HG03520 (cell line): ENCODE data around the gene KCNIP2.
A peak's percentile ranks its signal among the peaks of the same experiment; 100 is the strongest.

Experiments
- ATAC-seq: cut with Tn5 transposase; IDR thresholded peaks from one replicate; pipeline ENCODE4 v1.9.1; 2021; ENCODE audit warnings: mild to moderate bottlenecking, moderate library complexity; ENCODE audit not compliant: unreplicated experiment

Gene KCNIP2

DNA sequence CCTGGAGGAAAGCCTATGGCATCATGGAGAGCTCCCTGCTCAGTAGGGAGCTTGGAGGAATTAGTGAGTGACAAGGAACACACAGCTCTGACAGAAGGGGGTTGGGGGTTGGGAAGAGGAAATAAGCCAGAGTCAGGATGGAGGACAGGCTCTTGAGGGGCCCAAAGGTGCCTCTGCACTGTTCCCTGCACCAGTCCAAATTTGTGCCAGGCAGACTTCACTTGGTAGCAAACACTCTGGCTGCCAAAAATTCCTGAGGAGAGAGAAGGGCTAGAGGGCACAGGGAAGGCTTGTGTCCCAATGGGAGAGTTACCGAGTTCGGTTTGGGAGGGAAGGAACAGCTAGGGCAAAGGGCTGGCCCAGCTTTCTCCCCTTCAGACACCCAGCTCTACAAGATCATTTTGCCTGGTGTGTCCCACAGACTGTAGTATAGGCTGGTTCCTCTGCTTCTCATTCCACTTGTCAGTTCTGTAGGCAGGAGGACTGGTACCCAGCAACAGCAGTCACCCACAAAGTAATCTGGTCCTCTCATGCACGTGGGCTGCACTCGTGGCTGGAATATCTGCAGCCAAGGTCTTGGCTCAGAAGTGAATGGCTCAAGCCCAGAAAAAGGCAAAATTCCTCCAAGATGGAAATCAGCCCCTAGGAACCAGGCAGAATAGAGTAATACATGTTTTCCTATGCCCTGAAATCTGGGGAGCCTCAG is 8.0 kb upstream of the KCNIP2 start:
- ATAC-seq = no peak

DNA sequence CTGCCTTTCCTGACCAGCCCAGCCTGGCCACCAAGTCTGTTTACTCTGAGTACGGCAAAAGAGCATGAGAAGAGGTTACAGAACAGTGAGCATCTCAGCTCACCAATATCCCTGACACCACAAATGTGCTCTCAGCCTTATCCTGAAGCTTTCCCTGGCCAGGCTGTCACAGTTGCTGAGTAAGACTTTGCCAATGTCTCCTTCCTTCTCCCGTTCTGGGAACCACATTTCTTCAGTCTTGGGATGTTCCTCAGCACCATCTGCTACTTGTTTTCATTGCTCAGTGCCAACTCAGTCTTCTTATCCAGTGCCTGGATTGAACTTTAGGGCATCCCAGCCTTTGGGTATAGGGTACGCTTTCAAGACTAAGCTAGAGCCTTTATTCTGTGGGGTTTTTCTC is 7.1 kb upstream of the KCNIP2 start:
- ATAC-seq = no peak

DNA sequence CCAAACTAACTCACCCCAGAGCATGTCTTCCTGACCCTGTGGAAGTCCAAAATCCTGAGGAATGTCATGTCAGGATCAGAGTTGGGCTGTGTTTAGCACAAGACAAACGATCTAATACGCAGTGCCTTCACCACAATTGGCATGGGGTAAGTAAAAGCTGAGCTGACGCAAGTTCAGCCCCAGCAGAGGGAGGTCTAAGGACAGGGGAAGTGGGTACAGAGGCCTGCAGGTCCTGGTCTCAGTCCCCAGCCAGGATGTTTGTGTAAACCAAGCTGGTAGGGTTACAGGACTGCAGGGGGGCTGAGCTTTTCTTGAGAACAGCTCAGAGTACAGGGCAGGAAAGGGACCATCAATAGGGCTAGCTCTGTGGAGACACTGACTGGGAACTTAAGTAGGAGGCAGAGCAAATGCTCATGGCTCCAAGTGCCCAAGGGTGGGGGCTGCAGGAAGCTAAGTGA is 5.3 kb upstream of the KCNIP2 start:
- no peak for ATAC-seq

DNA sequence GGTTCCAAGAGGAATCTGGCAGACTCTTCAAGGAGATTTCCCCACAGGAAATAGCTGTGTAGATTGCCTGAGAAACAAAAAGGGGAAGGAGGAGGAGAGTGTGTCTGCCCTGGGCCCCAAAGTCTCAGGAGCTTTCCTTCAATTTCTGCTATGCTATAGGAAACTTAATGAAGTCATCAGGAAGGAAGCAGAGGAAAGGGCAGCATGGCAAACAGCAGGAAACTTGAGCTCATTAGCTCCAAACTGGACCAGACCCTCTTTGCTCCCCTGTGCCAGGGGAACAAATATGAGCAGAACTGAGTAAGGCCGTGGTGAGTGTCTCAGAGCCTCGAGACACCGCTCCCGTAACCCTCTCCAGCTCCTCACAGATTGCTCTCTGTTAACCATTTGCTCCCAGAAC is 4.8 kb upstream of the KCNIP2 start:
- no peak for ATAC-seq

DNA sequence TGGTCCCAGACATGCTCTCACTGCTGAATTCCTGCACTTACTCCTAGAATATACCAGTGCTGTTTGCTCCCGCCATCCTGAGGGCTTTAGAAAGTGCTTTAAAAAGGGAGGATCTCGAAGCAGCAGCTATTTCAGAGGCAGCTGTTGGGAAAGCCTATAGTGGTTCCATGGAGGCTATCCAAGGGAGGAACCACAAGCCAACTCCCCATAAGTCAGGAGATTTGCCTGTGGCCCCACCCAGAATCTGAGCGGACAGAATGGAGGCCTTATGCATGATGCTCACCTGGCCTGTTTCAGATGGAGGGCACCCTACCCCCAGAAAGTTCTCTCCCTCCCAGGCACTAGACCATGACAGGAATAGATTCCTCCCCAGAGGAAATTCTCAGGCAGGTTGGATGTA is 2.3 kb upstream of the KCNIP2 start:
- no peak for ATAC-seq

DNA sequence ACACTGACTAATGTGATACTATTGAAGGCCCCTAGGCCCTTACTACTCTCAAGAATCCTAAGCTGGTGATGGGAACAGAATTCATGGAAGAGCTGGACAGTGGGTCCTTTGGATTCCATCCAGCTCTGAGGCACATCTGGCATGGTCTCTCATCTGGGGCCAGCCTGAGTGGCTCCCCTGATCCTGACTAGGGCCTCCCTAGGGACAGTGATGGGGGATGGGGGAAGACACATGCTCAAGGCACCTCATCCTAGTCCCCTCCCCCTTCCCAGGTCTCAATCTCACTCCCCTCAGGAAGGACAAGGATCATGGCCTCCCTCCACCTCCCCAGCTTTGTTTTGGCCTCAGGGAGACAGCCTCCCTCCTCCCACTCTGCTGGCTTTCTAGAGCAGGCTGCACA is 1.8 kb downstream of the KCNIP2 start:
- no peak for ATAC-seq

DNA sequence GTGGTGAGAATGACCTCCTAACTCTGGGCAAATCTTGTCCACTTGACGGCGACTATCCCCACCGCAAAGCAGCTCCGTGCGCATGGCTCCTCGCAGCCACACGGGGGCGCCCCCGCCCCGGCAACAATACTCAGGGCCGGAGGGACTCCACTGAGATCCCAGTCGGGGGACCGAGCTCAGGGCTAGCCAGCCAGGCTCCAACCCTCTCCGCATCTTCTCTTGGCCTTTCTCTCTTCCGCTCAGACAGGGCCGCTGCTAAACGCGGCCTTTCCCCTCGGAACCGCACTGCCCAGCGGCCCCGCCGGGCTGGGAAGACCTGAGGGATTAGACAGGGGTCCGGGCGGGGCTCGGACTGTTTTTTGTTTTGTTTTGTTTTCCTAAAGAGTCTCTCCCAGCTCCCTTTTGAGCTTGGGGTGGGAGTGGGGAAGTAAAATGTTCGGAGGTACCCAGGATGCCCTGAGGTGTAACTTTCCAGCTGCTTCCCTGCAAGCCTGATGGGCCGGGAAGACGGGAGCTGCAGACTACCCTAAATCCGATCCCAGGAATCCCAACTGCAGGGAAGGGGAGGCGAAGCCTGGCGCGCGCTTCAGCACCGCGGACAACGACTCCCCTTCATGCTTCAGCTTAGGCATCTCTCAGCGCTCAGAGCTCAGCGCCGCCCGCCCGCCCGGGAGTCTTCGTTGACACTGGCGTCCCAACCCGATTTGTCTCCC is 2.7 kb downstream of the KCNIP2 start:
- ATAC-seq = peak; percentile 54

DNA sequence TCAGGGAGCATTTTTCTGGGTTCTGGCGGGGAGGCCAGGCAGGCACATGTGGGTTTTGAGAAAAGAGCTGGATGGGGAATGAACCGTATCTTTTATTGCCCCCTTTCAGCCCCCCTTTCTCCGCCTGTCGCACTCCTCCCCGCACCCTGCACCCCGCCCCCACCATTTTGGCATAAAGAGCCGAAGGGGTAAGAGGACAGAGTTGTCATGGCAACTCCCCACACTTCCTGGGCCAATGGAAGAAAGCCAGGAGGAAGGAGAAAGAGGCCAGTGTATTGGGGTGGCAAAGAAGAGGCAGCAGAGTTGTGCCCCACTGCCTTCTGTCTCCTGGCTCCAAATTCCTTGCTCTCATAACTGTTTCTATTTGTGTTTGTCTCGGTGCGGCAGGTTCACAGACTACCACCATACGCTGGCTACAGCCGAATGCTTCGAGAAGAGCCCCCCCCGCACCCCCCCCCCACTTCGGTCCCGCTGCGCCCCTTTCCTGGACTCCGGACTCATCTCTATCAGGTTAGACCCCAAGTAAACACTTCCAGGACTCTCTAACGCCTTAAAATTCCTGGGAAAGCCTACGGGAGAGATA is 3.4 kb downstream of the KCNIP2 start:
- no peak for ATAC-seq

DNA sequence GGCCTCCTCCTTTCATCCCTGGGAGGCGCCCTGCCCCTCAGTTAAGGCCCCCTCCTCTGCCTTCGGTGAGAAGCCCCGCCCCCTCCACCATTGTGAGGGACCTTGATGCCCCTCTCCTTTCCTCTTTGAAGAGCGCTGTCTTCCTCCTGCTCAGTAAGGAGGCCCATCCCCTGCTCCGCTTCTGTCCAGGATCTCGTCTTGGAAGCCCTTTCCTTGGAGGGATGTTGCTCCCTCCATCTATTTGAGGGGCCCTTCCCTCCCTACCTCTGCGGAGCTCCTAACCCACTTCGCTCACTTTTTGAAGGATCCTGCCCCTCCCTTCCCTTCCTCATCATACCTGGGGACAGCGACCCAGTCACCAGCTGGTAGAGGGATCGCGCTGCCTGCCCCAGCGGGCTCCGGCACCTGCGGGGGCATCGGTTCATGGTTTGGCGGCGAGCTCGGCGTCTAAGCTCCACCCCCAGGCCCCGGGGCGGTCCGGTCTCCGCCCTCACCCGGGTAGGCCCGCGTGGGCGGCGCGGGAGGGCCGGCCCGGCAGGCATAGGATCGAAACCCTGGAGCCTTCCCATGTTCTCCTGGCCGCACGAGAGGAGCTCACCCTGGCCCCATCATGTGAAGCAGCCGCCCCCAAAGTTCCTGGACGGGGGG is 4.1 kb downstream of the KCNIP2 start:
- no peak for ATAC-seq

DNA sequence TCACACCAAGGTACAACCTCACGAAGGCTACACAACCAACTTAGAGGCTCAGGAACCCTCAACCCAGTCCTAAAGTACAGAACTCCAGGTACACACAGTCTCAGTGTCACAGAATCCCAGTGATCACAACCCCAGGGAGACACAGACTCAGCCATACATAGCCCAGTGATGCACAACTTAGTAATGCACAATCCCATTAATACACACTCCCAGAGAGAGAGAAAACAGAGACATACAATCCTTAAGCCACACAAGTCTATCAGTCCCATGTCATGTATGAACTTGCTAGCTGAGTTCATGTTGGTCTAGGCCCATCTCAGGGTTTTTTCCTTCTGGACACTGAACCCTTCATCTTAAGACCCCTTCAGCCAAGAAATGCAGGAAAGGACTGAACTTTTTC is 4.6 kb downstream of the KCNIP2 start:
- ATAC-seq = no peak

DNA sequence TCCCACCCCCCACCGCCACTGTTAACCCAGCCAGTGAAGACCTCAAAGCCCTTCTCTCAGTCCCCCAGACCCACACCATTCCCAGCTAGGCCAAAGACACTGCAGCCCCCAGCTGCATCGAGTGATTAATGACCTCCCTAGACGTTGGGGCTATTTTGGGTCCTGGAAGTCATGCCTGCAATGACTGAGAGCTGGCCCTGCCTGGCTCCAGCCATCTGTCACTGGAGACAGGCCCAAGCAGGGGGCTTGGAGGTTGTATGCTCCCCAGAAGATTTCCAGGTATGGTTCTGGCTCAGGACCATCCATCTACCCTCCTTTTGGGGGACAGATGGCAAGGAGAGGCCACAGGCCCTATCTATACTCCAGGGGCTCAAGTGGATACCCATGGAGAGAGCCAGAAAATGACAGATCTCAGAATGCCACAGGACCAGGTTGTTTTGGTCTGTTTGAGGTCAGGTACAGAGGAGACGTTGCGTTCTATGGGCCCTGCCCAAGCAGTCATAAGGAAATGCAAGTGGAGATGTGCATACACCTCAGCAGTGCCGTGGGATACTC is 5.1 kb downstream of the KCNIP2 start:
- no peak for ATAC-seq

DNA sequence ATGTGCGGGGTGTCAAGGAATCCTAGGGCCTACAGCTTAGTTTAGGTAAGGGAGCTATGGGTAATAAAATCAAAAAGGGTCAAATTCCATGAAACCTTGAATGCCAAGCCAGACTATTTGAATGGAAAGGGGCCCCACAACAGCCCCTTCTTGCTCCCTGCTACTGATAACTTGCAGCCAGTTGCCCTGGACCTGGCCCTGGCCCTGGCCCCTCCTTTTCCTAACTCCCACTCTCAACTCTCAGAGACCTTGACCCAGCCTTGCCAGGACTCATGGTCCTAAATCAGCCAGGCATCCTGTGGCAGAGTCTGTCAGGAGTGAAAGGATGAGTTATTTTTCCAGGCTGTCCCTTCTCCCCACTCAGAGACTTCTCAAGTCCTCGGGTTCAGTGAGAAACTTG is 5.9 kb downstream of the KCNIP2 start:
- no peak for ATAC-seq

DNA sequence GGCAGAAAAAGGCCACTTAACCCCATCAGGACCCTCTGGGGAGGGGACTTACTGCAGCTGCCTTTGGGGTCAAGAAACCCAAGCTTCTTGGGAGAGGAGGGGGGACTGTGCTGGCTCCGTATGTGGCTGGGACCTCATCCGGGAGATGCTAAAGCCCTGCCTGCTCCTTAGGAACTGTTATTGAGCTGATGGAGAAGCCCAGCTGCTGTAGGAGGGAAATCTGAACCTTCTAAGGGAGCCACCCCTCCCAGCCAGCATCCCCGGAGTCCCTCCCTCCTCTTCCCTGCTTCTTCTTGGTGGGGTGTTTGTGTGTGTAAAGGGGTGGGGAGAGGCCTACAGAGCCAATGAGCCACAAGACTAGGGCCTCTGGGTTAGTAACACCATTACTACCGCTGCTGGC is 8.2 kb downstream of the KCNIP2 start:
- ATAC-seq = no peak

DNA sequence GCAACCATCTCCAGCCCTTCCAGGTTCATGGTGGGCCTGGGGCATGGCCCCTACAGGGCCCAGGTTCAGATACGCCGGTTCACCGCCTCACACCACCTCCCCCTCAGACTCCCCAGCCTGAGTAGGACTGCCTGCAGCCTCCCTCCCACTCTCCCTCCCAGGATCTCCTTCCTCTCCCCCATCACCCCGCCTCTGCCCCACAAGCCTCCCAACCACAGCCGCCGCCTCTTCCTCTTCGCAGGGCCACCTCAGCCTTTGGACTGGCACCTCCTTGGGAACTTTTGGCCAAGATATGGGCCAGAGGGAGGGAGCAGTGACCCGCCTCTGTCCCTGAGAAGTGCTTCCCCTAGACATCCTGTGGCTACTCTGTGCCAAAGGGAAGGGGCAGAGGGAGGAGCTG is 9.3 kb downstream of the KCNIP2 start:
- ATAC-seq = no peak

DNA sequence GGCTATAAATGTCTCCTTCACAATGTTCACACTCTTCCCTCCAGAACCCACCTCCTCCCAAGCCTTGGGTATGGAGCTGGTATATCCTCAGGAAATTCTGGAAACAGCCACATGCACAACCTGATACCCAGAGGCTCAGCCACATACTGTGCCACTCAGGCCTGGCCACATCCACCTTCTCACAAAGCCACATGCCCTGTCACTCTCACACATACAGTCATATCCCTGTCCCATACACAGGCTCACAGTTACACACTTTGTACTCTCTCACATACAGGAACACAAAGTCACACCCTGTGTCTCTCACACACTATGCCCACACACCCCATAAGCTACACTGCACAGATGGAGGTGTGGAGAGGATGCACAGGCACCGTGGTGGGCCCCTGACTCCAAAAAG is 10.1 kb downstream of the KCNIP2 start:
- ATAC-seq = no peak

DNA sequence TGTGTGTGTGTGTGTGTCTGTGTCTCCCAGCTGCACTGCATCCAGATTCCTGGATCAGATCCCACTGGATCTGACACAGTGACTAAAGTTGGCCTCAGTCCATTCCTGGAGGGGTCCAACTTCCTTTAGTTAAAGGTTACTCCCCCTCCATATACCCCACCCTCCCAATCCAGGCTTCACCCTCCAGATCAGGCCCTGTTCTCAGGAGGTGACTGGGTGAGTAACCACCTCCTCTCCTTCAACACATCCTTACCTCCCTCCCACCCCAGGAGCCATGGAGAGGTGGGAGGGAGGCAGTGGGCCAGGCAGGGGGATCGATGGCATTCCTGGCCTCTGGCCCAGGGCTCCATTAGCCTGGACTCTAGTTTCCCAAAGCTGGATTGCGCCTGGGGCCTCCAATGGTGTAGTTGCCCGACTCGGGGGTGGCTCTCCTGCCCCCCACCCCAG is 11.3 kb downstream of the KCNIP2 start:
- ATAC-seq = no peak

DNA sequence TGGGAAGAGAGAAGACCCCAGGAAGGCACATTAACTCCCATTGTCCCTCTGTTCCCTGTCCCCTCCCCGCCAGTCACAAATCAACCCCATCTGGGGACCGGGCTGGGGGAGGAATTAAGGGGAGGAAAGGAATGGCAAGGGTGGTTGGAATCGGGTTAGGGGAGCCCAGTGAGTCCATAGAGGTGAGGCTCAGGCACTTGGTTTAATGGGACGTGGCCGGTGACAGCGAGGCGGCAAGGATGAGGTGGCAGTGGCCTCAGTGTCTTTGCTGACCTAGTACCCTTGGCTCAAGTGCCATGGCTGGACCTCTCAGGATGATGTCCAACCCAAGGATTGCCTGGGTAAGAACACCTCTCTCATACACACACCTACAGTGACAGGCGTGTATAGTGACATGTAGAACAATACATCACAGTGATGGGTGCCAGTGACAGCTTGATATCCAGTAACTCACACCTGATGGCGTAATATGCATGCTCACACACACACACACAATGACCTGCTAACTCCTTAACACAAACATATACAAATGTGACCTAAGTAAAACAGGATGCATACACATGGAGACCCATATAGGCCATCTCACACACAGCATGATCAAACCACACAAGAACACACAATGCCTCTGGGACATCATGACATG is 12.3 kb downstream of the KCNIP2 start:
- no peak for ATAC-seq

DNA sequence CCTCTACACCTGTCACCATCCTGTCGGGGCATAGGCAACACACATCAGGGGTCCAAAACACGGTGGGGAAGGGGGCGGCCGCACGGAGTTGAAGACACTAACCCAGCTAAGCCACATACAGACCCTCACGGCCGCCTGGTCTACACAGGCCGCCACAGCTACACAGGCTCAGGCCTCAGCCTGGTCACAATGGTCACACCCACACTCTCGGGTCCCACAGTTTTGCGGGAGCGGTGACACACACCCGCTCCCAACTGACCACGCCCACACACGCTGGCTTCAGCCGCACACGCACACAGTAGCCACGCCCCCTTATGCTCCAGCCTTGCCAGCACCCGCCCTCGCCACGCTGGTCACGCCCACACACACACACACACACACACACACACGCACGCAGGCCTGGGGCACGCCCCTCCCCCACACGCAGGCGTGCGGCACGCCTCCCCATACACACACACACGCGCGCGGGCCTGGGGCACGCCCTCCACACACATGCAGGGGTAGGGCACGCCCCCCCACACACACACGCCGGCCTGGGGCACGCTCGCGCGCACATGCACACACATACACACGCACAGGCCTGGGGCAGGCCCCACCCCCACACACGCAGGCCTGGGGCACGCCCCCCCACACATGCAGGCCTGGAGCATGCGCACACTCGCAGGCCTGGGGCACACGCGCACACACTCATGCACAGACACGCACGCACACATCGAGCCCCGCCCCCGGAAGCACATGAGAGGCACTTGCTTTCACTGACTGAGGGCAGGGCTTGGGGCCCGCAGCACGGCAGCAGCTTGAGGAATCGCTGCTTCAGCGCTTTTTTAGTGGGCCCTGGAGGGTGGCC is 13.1 kb downstream of the KCNIP2 start:
- ATAC-seq = peak; percentile 59

DNA sequence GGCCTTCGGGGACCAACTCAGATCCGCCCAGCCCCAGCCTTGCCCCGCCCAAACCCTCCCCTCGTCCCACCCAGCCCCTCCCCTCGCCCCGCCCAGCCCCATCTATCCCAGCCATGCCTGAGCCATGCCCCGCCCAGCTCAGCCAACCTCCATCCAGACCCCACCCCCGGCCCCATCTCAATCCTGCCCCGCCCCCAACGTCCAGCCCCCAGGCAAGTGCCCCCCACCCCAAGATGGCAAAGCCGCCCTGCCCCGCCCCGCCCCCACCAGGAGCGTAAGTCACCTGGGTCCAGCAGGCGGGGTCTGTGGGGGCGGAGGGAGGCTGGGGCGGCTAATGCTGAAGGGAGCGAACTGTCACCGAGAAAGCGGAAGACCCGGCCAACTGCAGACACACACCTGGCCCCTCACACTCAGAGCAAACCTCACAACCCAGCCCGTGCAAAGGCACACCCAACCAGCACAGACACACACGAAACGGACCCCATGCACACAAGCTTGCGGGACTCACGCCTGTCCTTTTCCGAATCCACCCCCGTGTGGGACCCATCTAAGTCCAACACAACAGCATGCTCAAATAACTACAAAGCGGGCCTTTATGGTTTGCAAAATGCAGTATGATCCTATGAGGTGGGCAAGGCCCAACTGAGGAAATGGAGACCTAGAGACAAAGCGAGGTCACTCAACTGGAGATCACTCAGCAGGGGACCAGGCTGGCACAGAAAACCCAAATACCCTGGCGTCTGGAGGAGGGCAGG is 13.9 kb downstream of the KCNIP2 start:
- ATAC-seq = peak; percentile 17
